Fibroblast of the conjunctiva (primary cell): Measurements from ENCODE around the gene SPIB.

Source experiments
- DNase-seq: peaks from one replicate; pipeline ENCODE4 v3.0.0-alpha.2; 2010; ENCODE audit warnings: low read depth

Gene SPIB

DNA sequence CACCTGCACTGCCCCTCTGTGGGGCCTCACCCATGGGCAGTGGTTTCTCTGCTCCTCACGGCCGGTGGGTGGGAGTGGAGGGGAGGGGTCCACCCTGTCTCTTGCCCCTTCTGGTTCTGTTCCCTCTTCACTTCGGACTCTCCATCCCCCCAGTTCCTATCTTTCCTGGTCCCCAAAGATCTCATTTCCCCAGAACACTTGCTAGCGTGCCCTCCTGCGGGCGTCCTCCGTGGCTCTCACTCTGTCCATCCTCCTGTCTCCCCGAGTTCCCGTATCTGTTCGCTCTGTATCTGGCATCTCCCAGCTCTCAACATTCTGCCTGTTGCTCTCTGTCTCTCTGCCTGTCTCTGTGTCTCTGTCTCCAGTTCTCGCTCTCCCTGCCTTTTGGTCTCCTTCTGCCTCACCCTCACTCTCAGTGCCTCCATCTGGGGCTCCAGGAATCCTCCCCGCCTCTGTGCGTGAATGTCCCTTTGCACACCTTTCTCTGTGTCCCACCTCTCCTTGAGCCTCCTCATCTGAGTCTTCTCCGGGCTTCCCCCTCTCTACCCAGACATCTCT lies 363 bp downstream of the SPIB start:
- DNase-seq: no peak

DNA sequence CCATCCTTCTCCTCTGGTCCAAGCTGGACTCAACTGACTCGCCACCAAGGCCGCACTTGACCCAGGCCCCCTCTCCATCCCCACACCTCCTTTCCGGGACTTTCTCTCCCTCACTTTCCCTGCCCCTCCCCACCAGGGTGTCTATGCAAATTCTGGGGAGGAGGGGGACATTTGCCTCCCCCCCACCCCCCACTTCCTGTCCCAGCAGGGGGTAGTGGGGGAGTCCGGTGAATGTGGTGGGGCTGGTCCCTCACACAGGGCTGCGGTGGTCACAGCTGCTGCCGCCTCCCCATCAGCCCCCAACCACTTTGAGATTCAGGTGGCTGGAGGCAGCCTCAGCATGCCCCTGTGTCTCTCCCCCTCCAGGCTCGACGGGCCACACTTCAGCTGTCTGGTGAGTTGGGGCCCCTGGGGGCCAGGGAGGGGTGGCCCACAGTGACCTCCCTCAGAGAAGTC lies 870 bp downstream of the SPIB start:
- no peak for DNase-seq

GRCh38 chr19:50420127-50420526 lies 1.4 kb downstream of the SPIB start:
- no peak for DNase-seq

- no peak for DNase-seq
Measured at GRCh38 chr19:50420808-50421207, 2.1 kb downstream of the SPIB start.

GRCh38 chr19:50422397-50423278 lies 3.9 kb downstream of the SPIB start:
- no peak for DNase-seq

DNA sequence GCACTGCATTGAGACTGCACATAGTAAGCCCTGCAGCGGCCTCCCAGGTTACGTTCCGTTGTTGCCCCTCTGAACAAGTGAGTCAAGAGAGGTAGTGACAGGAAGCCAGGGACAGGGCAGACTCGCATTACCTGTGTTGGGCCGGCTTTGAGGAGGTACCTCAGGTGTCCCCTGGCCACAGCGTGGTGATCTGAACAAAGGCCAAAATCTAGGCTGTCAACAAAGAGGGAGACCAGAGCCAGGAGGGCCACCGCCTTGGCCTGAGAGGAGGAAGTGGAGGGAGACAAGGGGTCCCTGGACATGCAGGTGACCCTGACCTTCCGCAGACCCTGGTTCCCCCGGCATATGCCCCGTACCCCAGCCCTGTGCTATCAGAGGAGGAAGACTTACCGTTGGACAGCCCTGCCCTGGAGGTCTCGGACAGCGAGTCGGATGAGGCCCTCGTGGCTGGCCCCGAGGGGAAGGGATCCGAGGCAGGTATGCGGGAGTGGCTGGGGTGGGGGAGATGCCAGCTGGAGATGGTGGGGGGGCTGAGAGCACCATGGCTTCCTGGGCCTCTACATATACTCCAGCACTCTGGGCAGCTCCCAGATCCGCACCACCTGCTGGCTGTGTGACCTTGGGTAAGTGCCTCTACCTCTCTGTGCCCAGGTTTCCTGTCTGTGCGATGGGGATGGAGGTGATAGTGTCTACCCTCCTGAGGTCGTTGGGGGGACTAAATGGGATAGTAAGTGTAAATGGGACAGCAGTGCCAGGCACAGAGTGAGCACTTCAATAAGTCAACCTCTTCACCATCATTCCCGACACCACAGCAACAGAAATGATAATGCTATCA lies 4.8 kb downstream of the SPIB start:
- no peak for DNase-seq

DNA sequence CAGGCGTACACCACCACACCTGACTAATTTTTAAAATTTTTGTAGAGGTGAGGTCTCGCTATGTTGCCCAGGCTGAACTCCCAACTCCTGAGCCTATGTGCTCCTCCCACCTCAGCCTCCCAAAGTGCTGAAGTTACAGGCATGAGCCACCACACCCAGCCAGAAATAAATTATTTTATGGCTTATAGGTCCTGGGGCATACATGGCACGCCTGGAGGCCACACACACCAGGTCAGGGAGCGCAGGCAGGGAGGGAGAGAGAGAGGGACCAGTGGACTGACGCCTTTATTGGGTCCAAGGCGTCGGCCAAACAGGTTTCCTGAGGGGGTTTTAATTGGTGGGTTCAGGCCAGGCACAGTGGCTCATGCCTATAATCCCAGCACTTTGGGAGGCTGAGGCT lies 6.8 kb downstream of the SPIB start:
- no peak for DNase-seq

DNA sequence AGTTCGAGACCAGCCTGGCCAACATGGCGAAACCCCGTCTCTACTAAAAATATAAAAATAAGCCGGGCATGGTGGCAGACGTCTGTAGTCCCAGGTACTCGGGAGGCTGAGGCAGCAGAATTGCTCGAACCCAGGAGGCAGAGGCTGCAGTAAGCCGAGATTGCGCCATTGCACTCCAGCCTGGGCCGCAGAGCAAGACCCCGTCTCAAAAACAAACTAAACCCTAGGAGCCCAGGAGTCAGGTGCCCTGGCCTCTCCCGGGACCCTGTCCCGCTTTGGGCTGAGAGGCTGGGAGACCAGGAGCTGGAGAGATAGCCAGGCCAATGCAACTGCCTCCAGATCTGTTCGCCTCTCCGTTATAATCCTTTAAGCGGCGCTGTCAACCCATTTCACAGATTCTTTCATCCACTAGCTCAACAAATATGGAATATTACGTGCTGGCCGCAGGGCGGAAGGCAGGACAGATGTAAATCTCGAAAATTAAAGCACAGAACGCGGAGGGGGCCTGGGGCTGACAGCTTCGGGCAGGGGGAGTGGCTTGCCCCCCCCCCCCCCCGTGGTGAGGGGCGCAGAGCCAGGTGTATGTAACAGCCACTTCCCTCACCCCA lies 8.7 kb downstream of the SPIB start:
- DNase-seq: no peak

GRCh38 chr19:50427997-50428425 lies 9.3 kb downstream of the SPIB start:
- peak; percentile 30 for DNase-seq

DNA sequence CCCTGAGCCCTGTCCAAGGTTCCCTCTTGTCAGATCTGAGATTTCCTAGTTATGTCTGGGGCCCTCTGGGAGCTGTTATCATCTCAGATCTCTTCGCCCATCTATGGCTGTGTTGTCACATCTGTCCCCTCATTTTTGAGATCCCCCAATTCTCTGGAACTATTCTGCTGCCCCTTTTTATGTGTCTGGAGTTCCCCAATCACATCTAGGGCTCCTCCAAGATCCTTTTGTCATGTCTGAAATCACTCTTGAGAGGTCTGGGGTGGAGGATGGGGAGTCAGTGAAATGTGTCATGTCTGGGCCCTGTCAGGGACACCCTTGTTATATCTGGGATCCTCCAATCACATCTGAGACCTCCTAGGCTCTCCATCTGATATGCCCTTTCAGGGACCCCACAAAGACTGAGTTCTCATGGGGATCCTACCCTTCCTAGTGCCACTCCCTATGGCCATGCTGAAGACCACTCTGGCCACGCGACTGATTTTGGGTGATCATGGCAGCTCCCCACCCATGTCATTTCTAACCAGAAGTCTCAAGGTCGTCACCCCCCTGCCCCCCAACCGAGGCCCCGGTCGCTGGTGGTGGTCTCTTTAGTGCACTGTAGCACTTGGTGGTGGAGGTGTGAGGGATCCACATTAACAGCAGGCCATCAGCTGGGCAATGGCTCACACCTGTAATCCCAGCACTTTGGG lies 10.2 kb downstream of the SPIB start:
- no peak for DNase-seq

DNA sequence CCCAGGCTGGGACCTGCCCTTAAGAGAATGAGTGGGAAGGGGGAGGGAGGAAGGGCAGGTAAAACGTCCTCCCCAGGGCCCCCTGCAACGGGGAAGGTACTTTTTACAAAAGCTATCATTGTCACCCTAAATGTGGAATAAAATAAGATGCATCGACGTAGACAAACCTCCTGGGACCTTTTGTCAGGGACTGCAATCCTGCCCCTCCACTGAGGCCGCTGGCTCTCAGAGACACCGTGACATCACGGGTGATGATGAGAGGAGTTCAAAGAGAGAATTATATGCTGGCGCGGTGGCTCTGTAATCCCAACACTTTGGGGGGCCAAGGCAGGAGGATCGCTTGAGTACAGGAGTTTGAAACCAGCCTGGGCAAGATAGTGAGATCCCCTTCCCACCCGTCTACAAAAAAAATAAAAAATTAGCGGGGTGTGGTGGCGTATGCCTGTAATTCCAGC lies 12.2 kb downstream of the SPIB start:
- DNase-seq: no peak

DNA sequence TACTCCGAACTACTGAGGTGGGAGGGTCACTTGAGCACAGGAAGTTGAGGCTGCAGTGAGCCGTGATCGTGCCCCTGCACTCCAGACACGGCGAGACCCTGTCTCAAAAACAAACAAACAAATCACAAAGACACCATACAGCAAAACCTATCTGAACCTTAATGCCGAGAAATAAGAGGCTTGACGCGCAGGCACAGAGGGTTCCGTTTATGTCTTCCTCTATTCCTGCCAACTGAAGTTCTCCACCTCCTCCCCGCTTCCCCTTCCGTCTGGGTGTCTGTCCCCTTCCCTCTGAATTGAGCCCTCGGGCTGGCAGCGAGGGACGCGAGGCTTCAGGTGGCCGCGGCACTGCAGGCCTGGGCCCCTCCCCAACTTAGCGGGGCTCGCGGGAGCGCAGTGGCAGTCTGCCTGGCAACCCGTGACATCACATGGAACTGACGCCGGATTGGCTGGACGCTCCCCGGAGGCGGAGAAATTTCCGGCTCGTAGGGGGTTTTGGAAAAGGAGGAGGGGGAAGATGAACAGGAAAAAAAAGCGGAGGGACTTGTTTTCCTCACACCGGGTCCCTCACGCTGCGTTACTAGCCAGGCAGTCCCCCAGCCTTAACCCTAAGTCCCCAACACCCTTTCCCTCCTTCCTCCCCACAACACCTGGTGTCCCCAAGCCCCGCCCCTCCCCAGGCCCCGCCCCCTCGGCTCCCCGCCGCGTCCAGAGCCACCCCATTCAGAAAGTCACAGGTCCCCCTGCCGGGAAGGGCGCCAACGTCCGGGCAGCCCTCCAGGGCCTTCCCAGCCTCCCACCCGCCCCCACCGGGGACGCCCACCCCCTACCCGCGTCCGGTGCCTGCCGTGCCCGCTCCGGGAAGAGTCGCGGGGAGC lies 12.8 kb downstream of the SPIB start:
- peak; percentile 37 for DNase-seq

DNA sequence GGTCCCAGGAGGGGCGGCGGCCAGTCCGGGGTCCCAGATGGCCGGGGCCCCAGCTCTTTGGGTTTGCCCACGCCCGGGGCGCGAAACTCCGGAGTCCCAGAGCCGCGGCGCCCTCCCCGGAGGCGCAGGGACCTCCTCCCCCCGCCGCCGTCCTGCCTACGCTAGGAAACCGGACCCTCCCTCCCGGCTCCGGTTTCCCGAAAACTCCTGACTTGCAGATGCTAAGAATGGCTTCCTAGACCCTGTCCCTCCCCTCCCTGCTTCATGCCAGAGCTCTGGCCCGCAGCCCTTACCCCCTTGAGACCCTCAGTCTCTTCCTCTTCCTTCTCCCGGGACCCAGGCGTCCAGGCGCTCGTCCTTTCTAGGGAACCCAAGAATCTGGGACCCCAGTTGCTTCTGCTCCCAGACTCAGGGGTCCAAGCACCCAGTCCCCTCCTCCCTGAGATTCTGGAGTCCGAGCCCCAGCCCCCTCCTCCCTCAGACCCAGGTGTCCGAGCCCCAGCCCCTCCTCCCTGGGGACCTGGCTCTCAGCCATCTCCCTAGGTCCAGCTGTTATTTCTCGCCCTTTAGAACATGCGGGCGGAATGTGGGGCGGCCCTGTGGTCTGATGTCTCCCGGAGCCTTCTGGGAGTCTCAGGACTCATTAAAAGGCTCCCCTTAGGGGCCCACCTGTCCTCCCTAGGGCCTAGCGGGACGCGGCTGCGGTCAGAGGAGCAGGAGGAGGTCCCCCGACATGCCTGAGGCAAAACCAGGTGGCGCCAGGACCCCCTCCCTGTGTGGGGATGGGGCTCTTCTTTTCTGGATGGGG lies 13.7 kb downstream of the SPIB start, which contains the start of gene MYBPC2:
MYBPC2 (plus strand) TSS at position 672 of the 808 bp plus-strand sequence; CDS start at position 734, 62 bp downstream.
- no peak for DNase-seq

GRCh38 chr19:50433201-50434180 lies 14.8 kb downstream of the SPIB start:
- DNase-seq: no peak

- DNase-seq: no peak
Measured at GRCh38 chr19:50434525-50434924, 15.8 kb downstream of the SPIB start.

GRCh38 chr19:50435221-50435620 lies 16.5 kb downstream of the SPIB start:
- DNase-seq: no peak

DNA sequence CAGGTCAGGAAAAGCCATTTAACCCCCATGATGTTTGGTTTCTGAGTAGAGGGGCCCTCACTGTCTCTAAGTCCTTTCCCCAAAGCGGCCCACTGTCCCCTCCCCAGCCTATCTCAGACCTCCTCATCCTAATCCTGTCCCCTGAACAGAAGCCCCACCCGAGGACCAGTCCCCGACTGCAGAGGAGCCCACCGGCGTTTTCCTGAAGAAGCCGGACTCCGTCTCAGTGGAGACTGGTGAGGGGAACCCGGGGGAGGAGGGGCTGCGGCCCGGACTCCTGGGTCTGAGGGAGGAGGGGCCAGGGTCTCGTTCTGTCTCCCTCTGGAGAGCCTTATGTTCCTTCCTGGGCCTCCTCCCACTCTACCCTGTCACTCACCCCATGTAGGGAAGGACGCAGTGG lies 16.9 kb downstream of the SPIB start:
- no peak for DNase-seq

GRCh38 chr19:50437862-50438449 lies 19.2 kb downstream of the SPIB start:
- no peak for DNase-seq
